ENCODE measurements around the gene RNF144A. TPM values are rescaled to one million over a fixed set of nuclear protein-coding genes. Genes with fewer than 3 reads are reported as not detected.

RNF144A gene
- total RNA-seq, 1 donor from 2014 or later = 5.5 TPM

GRCh38 chr2:7048762-7049294, 131.6 kb downstream of the RNF144A start:
- no peak for ATAC-seq

- peak; percentile 29 for ATAC-seq
Measured at GRCh38 chr2:7052404-7052803, 135.2 kb downstream of the RNF144A start.

GRCh38 chr2:7053650-7054265, 136.5 kb downstream of the RNF144A start:
- no peak for ATAC-seq

GRCh38 chr2:7057865-7058400, 140.7 kb downstream of the RNF144A start:
- no peak for ATAC-seq

- no peak for ATAC-seq
Measured at GRCh38 chr2:7060156-7060555, 142.9 kb downstream of the RNF144A start.

- ATAC-seq = no peak
Measured at GRCh38 chr2:7060631-7061449, 143.6 kb downstream of the RNF144A start.

GRCh38 chr2:7061450-7061789, 144.2 kb downstream of the RNF144A start:
- ATAC-seq = no peak

GRCh38 chr2:7061921-7062320, 144.7 kb downstream of the RNF144A start:
- ATAC-seq = no peak

- no peak for ATAC-seq
Measured at GRCh38 chr2:7063789-7064188, 146.6 kb downstream of the RNF144A start.

- ATAC-seq = no peak
Measured at GRCh38 chr2:7068457-7068856, 151.2 kb downstream of the RNF144A start.

GRCh38 chr2:7070483-7070882, 153.3 kb downstream of the RNF144A start:
- no peak for ATAC-seq

GRCh38 chr2:7071154-7071553, 153.9 kb downstream of the RNF144A start:
- no peak for ATAC-seq

- no peak for ATAC-seq
Measured at GRCh38 chr2:7071916-7072556, 154.8 kb downstream of the RNF144A start.

GRCh38 chr2:7073901-7074300, 156.7 kb downstream of the RNF144A start:
- ATAC-seq = no peak

GRCh38 chr2:7075834-7076233, 158.6 kb downstream of the RNF144A start:
- no peak for ATAC-seq

- peak; percentile 25 for ATAC-seq
Measured at GRCh38 chr2:7077660-7078267, 160.6 kb downstream of the RNF144A start.

- peak; percentile 55 for ATAC-seq
Measured at GRCh38 chr2:7083580-7084509, 166.6 kb downstream of the RNF144A start.

- no peak for ATAC-seq
Measured at GRCh38 chr2:7084601-7085000, 167.4 kb downstream of the RNF144A start.

GRCh38 chr2:7089284-7089683, 172.1 kb downstream of the RNF144A start:
- no peak for ATAC-seq

- ATAC-seq = no peak
Measured at GRCh38 chr2:7089898-7090510, 172.8 kb downstream of the RNF144A start.

GRCh38 chr2:7093376-7093775, 176.2 kb downstream of the RNF144A start:
- no peak for ATAC-seq

All from esophagus mucosa (tissue), 1 donor.